Activated T-cell treated with anti-CD3 and anti-CD28 coated beads, Interleukin-2, amount 50 U/mL, for 1 hour (primary cell): ENCODE measurements around the gene KCNIP1.
"Not testable (repeated sequence)": the region's sequence is repeated elsewhere in the genome, so short reads cannot be mapped to it uniquely, and the experiment has no call there.

Experiments used
- DNase-seq: peaks from one replicate; pipeline ENCODE4 v3.0.0-alpha.2; 2020

The KCNIP1 gene

GRCh38 chr5:170732685-170733084 is 228.9 kb downstream of the KCNIP1 start:
- no peak for DNase-seq

DNA sequence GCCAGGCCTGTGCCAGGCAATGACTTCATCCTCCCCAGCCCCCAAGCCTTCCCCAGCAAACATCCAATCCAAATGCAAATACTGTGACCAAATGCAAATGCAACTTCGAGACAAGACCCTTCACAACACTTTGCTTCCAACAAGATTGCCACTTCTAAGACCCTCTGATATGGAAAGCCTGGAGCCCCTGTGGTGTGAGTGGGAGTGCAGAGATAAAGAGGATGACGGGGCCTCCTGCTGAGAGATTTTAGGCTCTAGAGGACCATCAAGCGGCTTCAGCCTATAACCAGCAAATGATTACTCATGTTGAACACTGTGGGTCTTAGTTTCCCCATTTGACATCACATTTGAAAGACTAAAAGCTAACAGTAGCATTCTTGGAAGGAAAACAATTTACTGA is 233.1 kb downstream of the KCNIP1 start:
- no peak for DNase-seq

DNA sequence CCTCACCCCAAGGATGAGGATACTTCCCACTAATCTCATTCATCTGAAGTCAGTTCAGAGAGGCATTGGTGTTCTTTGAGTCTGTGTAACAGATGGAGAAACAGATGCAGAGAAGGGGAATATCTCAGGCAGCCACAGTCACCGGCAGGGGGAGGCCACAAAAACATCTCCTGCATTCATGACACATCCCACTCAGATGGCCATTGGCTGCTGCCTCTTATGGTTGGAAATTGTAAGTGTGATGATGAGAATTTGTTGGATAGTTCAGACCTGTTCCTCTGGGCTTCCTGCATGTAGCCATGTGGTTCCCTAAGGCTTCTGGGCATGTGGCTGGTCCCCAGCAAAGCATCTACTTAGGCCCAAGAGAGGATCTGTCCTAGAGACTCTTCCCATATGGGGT is 233.8 kb downstream of the KCNIP1 start:
- DNase-seq, result no peak

GRCh38 chr5:170738840-170739239 is 235.0 kb downstream of the KCNIP1 start:
- no peak for DNase-seq

DNA sequence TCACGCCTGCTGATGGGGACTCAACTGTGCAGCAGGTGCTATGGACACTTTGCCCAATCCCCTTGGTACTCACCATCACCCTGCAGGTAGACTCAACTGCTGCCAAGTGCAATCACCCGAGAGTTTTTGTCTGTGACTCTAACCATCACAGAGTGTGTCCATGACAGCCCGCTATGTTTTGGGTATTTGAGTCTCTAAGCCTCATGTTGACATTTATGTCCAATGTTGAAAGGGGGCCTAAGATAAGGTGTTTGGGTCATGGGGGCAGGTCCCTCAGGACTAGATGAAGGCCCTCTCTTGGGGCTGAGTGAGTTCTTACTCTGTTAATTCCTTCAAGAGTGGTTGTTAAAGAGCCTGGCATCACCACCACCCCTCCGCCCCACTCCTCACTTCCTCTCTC is 235.6 kb downstream of the KCNIP1 start:
- no peak for DNase-seq

- DNase-seq, result no peak
Observed at GRCh38 chr5:170740551-170741205, 236.9 kb downstream of the KCNIP1 start.

GRCh38 chr5:170741801-170742200 is 238.0 kb downstream of the KCNIP1 start:
- DNase-seq, result no peak

GRCh38 chr5:170743876-170744212 is 240.0 kb downstream of the KCNIP1 start:
- no peak for DNase-seq

GRCh38 chr5:170745481-170746071 is 241.8 kb downstream of the KCNIP1 start:
- DNase-seq, result no peak

GRCh38 chr5:170746075-170746960 is 242.5 kb downstream of the KCNIP1 start:
- DNase-seq, result no peak

DNA sequence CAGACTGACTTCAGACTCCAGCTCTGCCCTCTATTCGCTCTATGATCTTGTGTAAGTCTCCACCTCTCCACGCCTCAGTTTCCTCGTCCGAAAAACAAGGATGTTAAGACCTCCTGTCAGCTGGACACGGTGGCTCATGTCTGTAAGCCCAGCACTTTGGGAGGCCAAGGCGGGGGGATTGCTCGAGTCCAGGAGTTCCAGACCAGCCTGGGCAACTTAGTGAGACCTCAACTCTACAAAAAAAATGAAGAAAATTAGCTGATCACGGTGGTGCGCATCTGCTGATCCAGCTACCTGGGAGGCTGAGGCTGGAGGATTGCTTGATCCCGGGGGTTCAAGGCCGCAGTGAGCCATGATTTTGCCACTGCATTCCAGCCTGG is 243.1 kb downstream of the KCNIP1 start:
- no peak for DNase-seq

DNA sequence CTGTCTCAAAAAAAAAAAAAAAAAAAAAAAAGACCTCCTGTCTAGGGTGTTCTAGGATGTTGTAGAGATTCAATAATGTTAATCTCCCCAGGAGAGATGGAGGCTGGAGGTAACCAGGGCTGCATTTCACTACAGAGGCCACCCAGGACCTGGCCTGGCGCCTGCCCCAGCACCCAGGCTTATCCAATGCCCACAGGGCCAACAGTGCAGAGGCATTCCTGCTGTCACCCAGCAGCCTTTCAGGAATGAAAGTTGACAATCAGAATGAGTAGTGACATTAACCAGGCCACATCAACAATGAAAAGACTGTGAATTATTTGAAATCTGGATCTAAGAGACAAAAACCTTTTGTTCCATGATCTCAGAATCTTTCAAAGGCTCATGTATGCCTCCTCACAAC is 243.5 kb downstream of the KCNIP1 start:
- DNase-seq, result no peak

DNA sequence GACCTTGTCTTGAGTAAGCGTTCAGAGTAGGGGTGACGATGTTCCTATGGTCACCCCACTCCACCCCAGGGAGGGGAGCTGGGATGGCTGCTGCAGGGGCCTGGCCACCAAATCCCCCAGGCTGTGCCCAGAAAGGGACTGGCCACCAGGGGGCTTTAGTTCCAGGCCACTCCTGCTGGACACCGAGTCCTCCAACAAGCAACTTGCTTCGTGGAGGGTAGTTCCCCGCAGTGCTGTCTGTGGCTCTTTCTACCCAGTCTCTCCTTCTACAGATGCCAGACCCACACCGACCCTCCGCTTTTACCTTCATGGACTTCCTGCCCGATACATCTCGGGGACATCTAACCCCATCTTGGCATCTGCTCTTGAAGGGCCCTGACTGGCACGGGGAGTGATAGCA is 244.0 kb downstream of the KCNIP1 start:
- no peak for DNase-seq

DNA sequence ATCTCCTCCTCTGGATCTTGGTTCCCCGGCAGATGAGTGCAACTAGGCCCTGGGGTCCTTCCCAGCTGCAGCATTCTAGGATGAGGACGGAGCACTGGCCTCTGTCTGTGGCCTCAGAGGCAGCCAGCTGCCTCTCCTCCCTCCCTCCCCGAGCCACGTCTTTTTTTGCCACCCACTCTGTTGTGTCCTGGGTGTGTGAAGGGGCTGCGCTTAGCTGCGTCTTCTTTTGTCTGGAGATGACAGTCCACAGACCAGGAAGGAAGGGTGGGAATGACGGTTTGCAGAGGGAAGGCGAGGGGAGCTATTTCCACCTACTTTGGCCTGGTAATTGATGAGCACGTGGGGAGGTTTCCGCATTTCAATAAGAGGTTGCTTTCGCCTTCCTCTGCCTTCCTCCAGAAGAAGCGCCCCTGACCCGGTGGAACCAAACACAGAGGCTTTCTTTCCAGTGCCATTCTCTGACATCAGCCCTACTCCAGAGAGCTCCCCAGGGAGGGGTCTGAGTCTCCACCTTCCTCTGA is 245.2 kb downstream of the KCNIP1 start:
- DNase-seq, result no peak

GRCh38 chr5:170749911-170750431 is 246.2 kb downstream of the KCNIP1 start:
- DNase-seq, result no peak

GRCh38 chr5:170750791-170751190 is 247.0 kb downstream of the KCNIP1 start:
- no peak for DNase-seq

DNA sequence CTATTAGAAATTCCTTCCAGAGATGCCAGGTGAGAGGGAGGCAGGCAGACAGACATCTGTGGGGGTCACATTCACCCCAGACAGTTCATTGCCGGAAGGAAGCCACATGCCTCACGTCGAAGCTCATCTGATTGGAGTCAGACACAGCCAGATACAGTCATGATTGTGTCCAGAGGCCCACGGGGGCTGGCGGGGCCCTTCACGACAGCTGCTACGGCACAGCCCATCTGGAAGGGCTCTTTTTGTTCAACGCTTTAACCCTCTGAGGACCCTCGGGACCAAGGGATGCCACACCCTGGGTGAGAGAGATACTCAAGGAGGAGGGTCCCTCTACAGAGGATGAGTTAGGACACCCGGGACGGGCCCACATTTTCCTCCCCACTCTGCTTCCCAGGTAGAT is 247.8 kb downstream of the KCNIP1 start:
- DNase-seq, result no peak

GRCh38 chr5:170752257-170753215 is 248.7 kb downstream of the KCNIP1 start:
- no peak for DNase-seq

DNA sequence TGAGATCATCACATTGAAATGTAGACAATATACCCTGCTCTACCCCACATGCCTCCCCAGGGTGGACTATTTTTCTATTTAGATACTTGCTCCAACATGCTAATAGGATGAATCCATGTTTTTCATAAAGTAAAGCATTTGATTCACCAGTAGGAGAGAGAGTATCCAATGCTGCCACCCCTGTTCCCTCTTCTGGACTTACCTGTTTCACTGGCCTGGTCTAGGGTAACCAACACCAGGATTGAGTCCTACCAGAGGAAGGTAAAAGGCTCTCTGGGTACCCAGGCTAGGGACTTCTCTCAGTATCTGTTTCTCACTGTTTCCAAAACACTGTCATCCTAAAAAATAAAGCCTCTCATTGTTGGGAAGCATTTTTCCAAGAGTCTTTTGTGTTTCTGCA is 249.5 kb downstream of the KCNIP1 start:
- no peak for DNase-seq

DNA sequence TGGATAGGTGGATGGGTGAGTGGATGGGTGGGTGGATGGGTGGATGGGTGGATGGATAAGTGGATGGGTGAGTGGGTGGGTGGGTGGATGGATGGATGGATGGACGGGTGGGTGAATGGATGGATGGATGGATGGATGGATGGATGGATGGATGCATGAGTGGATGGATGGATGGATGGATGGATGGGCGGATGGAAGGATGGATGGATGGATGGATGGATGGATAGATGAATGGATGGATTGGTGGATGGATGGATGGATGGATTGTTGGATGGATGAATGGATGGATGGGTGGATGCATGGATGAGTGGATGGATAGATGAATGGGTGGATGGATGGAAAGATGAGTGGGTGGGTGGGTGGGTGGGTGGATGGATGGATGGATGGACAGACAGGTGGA is 250.7 kb downstream of the KCNIP1 start:
- not testable (repeated sequence) for DNase-seq

- no peak for DNase-seq
Observed at GRCh38 chr5:170755679-170756456, 252.0 kb downstream of the KCNIP1 start.

DNA sequence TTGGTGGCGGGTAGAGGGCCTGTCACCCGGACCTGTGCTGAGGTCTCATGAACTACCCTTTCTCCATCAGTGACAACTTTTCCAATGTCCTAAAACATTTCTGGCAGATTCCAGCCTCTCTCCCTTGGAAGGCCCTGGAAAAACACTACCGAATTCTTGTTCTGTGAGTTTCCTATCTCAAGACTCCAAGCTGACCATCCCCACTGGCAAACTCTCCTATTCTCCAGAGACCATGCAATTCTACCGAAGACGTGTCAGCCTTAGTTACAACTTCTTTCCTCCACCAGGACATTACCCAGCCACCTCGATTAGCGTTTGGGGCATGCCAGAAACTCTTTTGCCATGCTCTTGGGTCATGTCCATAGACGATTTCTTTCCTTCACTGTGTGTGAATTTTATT is 252.9 kb downstream of the KCNIP1 start:
- DNase-seq, result no peak
